HTR-8/SVneo (cell line): Measurements from ENCODE around the gene C1QL2.

Experiments
- DNase-seq: peaks from one replicate; pipeline ENCODE4 v3.0.0; 2011; ENCODE audit warnings: low spot score, mixed read lengths; ENCODE audit not compliant: insufficient read length
- FAIRE-seq: peaks from 2 replicates; lab custom pipeline; 2011; peaks lifted over from hg19 to GRCh38; lab: Jason Lieb, UNC

Gene C1QL2

GRCh38 chr2:119147776-119148715, 10.5 kb downstream of the C1QL2 start:
- FAIRE-seq: no peak

GRCh38 chr2:119144806-119145205, 13.7 kb downstream of the C1QL2 start:
- DNase-seq: no peak
- no peak for FAIRE-seq

More at GRCh38 chr2:119147776-119148715, 10.5 kb downstream of the C1QL2 start:
- no peak for DNase-seq

- FAIRE-seq (no peak), DNase-seq (no peak)
Measured at GRCh38 chr2:119142824-119143223, 15.7 kb downstream of the C1QL2 start.

- FAIRE-seq: no peak
- DNase-seq: no peak
Measured at GRCh38 chr2:119137502-119137901, 21.0 kb downstream of the C1QL2 start.

DNA sequence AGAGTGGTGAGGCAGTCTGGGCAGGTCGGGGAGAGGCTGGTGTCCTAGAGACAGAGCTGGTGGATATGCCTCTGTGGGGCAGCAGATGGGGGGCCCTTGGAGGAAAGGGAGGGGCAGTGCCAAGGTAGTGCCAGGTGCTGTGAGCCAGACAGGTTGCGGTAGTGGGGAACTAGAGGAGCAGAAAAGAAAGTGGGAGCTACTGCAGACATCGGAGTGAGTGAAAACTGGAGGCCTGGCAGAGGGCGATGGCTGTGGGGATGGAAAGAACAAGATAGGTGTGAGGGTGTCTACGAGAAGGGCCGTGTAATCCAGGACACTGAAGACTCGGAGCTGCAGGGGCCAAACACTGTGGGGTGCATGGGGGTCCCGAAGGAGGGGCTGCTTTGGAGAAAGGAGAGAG, 21.7 kb downstream of the C1QL2 start:
- FAIRE-seq (no peak), DNase-seq (no peak)

DNA sequence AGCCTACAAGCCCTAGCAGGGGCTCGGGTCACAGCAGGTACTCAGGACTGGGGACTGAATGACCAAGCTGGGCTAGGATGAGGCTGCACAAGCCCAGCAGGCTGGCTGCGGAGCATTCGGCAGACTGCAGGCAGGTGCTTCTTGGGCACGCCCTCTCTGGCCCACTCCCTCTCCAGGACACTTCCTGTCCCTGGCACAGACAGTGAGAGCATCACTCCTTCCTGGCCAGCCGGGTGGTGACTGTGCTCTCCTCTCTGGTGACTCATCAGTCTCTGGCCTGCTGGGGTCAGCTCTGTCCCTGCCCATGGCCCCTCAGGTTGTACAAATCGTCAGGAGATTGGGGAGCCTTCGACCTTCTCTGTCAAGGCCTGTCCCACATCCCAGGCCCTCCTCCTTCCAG, 22.5 kb downstream of the C1QL2 start:
- no peak for DNase-seq
- FAIRE-seq: no peak

GRCh38 chr2:119134775-119135174, 23.8 kb downstream of the C1QL2 start:
- FAIRE-seq: no peak

DNA sequence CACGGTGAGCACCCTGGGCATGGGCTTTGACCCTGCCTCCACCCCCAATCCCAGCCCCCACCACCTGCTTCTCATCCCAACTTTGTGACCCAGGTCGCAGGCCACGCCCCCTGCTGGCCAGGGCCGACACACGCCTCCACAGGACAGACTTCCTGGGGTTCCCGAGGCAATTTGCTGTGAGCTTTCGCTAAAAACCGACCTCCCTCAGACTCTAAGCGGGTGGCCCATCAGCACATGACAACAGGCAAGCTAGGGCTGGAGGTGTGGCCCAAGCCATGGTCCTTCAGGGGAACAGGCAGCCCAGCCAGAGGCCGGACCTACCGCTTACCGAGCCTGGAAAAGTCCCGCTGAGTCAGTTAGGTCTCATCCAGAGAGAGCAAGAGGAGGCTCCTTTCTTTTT, 31.9 kb downstream of the C1QL2 start:
- DNase-seq (no peak), FAIRE-seq (no peak)

More at GRCh38 chr2:119134775-119135174, 23.8 kb downstream of the C1QL2 start:
- no peak for DNase-seq

GRCh38 chr2:119123389-119123788, 35.2 kb downstream of the C1QL2 start:
- DNase-seq: no peak
- no peak for FAIRE-seq

DNA sequence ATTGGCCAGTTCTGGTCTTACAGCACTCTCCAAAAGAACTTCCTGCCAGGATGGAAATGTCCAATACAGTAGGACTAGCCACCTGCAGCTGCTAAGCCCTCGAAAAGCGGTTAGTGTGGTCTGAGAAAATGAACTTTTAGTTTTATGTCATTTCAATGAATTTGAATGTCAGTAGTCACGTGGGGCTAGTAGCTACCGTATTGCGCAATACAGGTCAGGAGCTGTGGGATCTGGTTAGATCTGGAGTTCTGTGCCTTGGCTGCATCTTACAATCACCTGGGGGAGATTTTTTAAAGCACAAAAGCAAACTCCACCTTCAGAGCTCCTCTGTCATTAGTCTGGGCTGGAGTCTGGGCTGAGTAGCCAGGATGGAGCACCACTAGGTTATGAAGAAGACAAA, 35.9 kb downstream of the C1QL2 start:
- DNase-seq: no peak
- no peak for FAIRE-seq

- DNase-seq: no peak
- no peak for FAIRE-seq
Measured at GRCh38 chr2:119119999-119120756, 38.4 kb downstream of the C1QL2 start.

- FAIRE-seq (no peak), DNase-seq (no peak)
Measured at GRCh38 chr2:119119076-119119785, 39.3 kb downstream of the C1QL2 start.

GRCh38 chr2:119117891-119118882, 40.4 kb downstream of the C1QL2 start:
- FAIRE-seq (no peak), DNase-seq (no peak)

- FAIRE-seq (no peak), DNase-seq (no peak)
Measured at GRCh38 chr2:119117408-119117807, 41.1 kb downstream of the C1QL2 start.

- no peak for FAIRE-seq
- no peak for DNase-seq
Measured at GRCh38 chr2:119116411-119117295, 41.9 kb downstream of the C1QL2 start.

- FAIRE-seq (no peak), DNase-seq (no peak)
Measured at GRCh38 chr2:119114266-119114665, 44.3 kb downstream of the C1QL2 start.

- FAIRE-seq: no peak
- DNase-seq: no peak
Measured at GRCh38 chr2:119113489-119113770, 45.1 kb downstream of the C1QL2 start.

DNA sequence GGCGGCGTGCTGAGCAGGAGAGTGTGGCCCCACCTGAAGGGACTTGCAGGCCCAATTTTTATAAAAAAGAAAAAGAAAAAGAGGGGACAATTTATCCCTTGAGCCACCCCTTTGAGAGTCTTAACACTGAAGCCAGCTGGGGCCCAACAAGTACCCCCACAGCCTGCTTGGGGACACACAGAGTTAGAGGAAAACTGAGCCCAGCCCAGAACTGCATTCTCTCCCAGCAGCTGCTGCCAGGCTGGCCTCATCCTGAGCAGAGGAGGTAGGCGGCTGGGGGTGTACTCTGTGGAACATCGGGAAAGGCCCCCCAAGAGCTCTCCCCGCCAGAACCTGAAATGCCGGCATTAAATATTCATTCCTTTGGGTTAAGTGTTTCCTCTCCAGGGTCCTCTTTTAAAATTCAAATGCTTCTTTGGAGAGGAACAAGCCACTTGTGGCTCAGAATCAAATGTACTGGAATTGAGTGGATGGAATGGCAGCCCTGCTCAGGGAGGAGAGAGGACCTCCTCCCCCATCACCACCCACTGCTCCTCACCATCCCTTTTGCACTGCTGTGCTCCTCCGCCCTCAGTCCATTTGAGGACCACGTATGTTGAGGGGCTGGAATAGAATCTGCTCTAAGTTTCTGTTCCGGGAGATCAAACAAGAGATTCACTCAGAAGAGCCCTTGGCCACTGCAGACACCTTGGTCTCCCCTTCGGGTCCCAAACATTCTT, 45.6 kb downstream of the C1QL2 start:
- DNase-seq (no peak), FAIRE-seq (no peak)
